Neural cell (in vitro differentiated cells): Measurements from ENCODE around the gene PRKCE. TPM values are rescaled to one million over a fixed set of nuclear protein-coding genes. Genes with fewer than 3 reads are reported as not detected.

ENCODE experiments used
- H2AFZ ChIP-seq: fragments of 200-600, 300-800 bp; sonication (generic), shearing (Covaris generic); 2 replicates; pipeline ENCODE4 v1.6.0; 2014; ENCODE audit warnings: low read depth, mild to moderate bottlenecking, antibody characterized with exemption, low read length, moderate library complexity
- H3F3A ChIP-seq: fragments of 200-600 bp; shearing (Covaris generic); 2 replicates; pipeline ENCODE4 v1.6.1; 2016; ENCODE audit warnings: mild to moderate bottlenecking, moderate library complexity, mixed read lengths, antibody characterized with exemption, low read length; ENCODE audit not compliant: insufficient read depth, poor library complexity, severe bottlenecking
- H3K27ac ChIP-seq: fragments of 200-600, 300-800 bp; sonication (generic), shearing (Covaris generic); 2 replicates; pipeline ENCODE4 v1.5.1; 2014; ENCODE audit warnings: mild to moderate bottlenecking, low read length, moderate library complexity
- H3K27me3 ChIP-seq: fragments of 300-800, 200-600 bp; sonication (generic), shearing (Covaris generic); 2 replicates; pipeline ENCODE4 v1.6.0; 2014; ENCODE audit warnings: mild to moderate bottlenecking, low read depth, low read length, moderate library complexity; ENCODE audit not compliant: insufficient read depth
- H3K36me3 ChIP-seq: fragments of 300-800, 200-600 bp; sonication (generic), shearing (Covaris generic); 2 replicates; pipeline ENCODE4 v1.5.1; 2014; ENCODE audit warnings: mild to moderate bottlenecking, antibody characterized with exemption, low read length, moderate library complexity; ENCODE audit not compliant: insufficient read depth
- H3K4me2 ChIP-seq: fragments of 300-800, 200-600 bp; sonication (generic), shearing (Covaris generic); 2 replicates; pipeline ENCODE4 v1.6.0; 2014; ENCODE audit warnings: mild to moderate bottlenecking, low read length
- H3K4me3 ChIP-seq: fragments of 300-800, 200-600 bp; sonication (generic), shearing (Covaris generic); 2 replicates; pipeline ENCODE4 v1.5.1; 2014; ENCODE audit warnings: mild to moderate bottlenecking, low read length, moderate library complexity
- H3K79me2 ChIP-seq: fragments of 200-600 bp; shearing (Covaris generic); replicated peaks from 2 replicates; pipeline ENCODE4 v1.6.0; 2014; ENCODE audit warnings: mild to moderate bottlenecking, low read length, moderate library complexity; ENCODE audit not compliant: insufficient read depth
- H3K9ac ChIP-seq: fragments of 300-800, 200-600 bp; sonication (generic), shearing (Covaris generic); 2 replicates; pipeline ENCODE4 v1.6.1; 2016; ENCODE audit warnings: mild to moderate bottlenecking, low read length, mixed read lengths
- H3K9me2 ChIP-seq: fragments of 200-600 bp; shearing (Covaris generic); 2 replicates; pipeline ENCODE4 v1.6.1; 2016; ENCODE audit warnings: mild to moderate bottlenecking, low read length, mixed read lengths; ENCODE audit not compliant: insufficient read depth
- H3K9me3 ChIP-seq: fragments of 200-600, 300-800 bp; sonication (generic), shearing (Covaris generic); 2 replicates; pipeline ENCODE4 v1.6.1; 2016; ENCODE audit warnings: mild to moderate bottlenecking, mixed run types, low read length, moderate library complexity, mixed read lengths
- H4K20me1 ChIP-seq: fragments of 200-600 bp; shearing (Covaris generic); 2 replicates; pipeline ENCODE4 v1.6.1; 2016; ENCODE audit warnings: mild to moderate bottlenecking, mixed run types; ENCODE audit not compliant: insufficient read depth
- CTCF ChIP-seq: fragments of 450-650 bp; IDR thresholded peaks from 2 replicates; pipeline ENCODE4 v1.5.1; 2014; ENCODE audit warnings: antibody characterized with exemption, mild to moderate bottlenecking, moderate library complexity; ENCODE audit not compliant: poor library complexity, severe bottlenecking
- EP300 ChIP-seq: fragments of 450-650 bp; conservative IDR thresholded peaks from 2 replicates; pipeline ENCODE4 v1.6.1; 2014; ENCODE audit warnings: antibody characterized with exemption, mild to moderate bottlenecking, moderate library complexity; ENCODE audit not compliant: poor library complexity, severe bottlenecking
- EZH2 ChIP-seq: fragments of 200-600, 300-800 bp; shearing (Covaris generic), sonication (generic); IDR thresholded peaks from 2 replicates; pipeline ENCODE4 v1.6.1; 2014; ENCODE audit warnings: antibody characterized with exemption, low read length, borderline replicate concordance, mild to moderate bottlenecking; ENCODE audit not compliant: insufficient read depth, poor library complexity, severe bottlenecking
- MXI1 ChIP-seq: fragments of 450-650 bp; conservative IDR thresholded peaks from 2 replicates; pipeline ENCODE4 v1.6.1; 2014; ENCODE audit warnings: antibody characterized with exemption, mild to moderate bottlenecking; ENCODE audit not compliant: poor library complexity, severe bottlenecking
- POLR2AphosphoS5 ChIP-seq: IDR thresholded peaks from 2 replicates; pipeline ENCODE4 v1.6.1; 2012
- RAD21 ChIP-seq: fragments of 450-650 bp; conservative IDR thresholded peaks from 2 replicates; pipeline ENCODE4 v1.6.1; 2014; ENCODE audit warnings: antibody characterized with exemption, mild to moderate bottlenecking, moderate library complexity
- REST ChIP-seq: IDR thresholded peaks from 2 replicates; pipeline ENCODE4 v1.6.1; 2012; ENCODE audit warnings: borderline replicate concordance
- SMC3 ChIP-seq: fragments of 450-650 bp; conservative IDR thresholded peaks from 2 replicates; pipeline ENCODE4 v1.6.1; 2014; ENCODE audit warnings: antibody characterized with exemption, mild to moderate bottlenecking, moderate library complexity; ENCODE audit not compliant: poor library complexity
- TAF1 ChIP-seq: IDR thresholded peaks from 2 replicates; pipeline ENCODE4 v1.6.1; 2012; ENCODE audit warnings: low read depth
- polyA plus RNA-seq: library from polyadenylated mRNA; depleted of rRNA; stranded (reverse); fragments of >200 nt; gene quantifications from 2 replicates; pipeline ENCODE4 v1.2.3, GENCODE V29; 2014

Gene PRKCE
- polyA plus RNA-seq, 1 donor from 2014 or later: 5.4 TPM

GRCh38 chr2:45820048-45820447 is 168.6 kb downstream of the PRKCE start:
- Histone ChIP-seq H4K20me1 (no peaks in the 10 kb centered on the region), H3K27me3 (no peaks in the 10 kb centered on the region), H3K79me2 (no peaks in the 10 kb centered on the region), H2AFZ (no peak overlapping the region), H3F3A (no peaks in the 10 kb centered on the region), H3K27ac (no peak overlapping the region), H3K4me3 (no peak overlapping the region), H3K9me3 (no peaks in the 10 kb centered on the region), H3K9ac (no peak overlapping the region), H3K4me2 (no peak overlapping the region), H3K9me2 (no peaks in the 10 kb centered on the region), H3K36me3 (no peaks in the 10 kb centered on the region)
- TF ChIP-seq SMC3 (no peak), RAD21 (no peak), REST (no peak), POLR2AphosphoS5 (no peak), CTCF (no peak), MXI1 (no peak), EZH2 (no peak), TAF1 (no peak)

- no peak overlapping the region for H3K9ac ChIP-seq
Observed at GRCh38 chr2:45821558-45822271, 170.2 kb downstream of the PRKCE start.

More at GRCh38 chr2:45821558-45822271, 170.2 kb downstream of the PRKCE start:
- H3K36me3 ChIP-seq: no peaks in the 10 kb centered on the region
- no peaks in the 10 kb centered on the region for H4K20me1 ChIP-seq
- H3K9me3 ChIP-seq: no peaks in the 10 kb centered on the region
- no peaks in the 10 kb centered on the region for H3K27me3 ChIP-seq
- H3K4me2 ChIP-seq: no peak overlapping the region
- H3K79me2 ChIP-seq: no peaks in the 10 kb centered on the region
- H3K9me2 ChIP-seq: no peaks in the 10 kb centered on the region
- no peak overlapping the region for H2AFZ ChIP-seq
- no peak overlapping the region for H3K4me3 ChIP-seq
- no peak for TF ChIP-seq EP300
- TF ChIP-seq TAF1: no peak
- TF ChIP-seq MXI1: no peak
- no peak for TF ChIP-seq CTCF
- TF ChIP-seq RAD21: no peak
- no peak for TF ChIP-seq REST
- TF ChIP-seq SMC3: no peak
- no peak for TF ChIP-seq POLR2AphosphoS5
- no peak for TF ChIP-seq EZH2
- H3K27ac ChIP-seq: no peak overlapping the region
- no peaks in the 10 kb centered on the region for H3F3A ChIP-seq
